ENCODE results near the gene PRDM16. TPM values are rescaled to one million over a fixed set of nuclear protein-coding genes. Genes with fewer than 3 reads are reported as not detected.

The PRDM16 gene
- polyA plus RNA-seq, 1 donor (not counting 4 experiments of a cell fraction or from before 2014, with no cell fraction given) = 0.05 TPM

GRCh38 chr1:3334366-3334765 lies 265.4 kb downstream of the PRDM16 start:
- Histone ChIP-seq H3K9me1 (ENCODE audit: control insufficient read depth, extremely low read depth, insufficient read depth, low read length) (no peaks in the 10 kb centered on the region), H3K36me3 (ENCODE audit: control insufficient read depth in 2 of 2, extremely low read depth in 1 of 2, insufficient read depth in 2 of 2, low read length in 2 of 2) (no peaks in the 10 kb centered on the region), H3K4me3 (ENCODE audit: control insufficient read depth in 2 of 3, extremely low read depth in 1 of 3, insufficient read depth in 2 of 3, low read depth in 1 of 3, low read length in 3 of 3) (no peak overlapping the region), H3K4me1 (ENCODE audit: control insufficient read depth, extremely low read depth, insufficient read depth, low read length) (no peaks in the 10 kb centered on the region), H4K20me1 (ENCODE audit: control insufficient read depth, extremely low read depth, insufficient read depth, low read length) (no peaks in the 10 kb centered on the region), H3K27me3 (ENCODE audit: control insufficient read depth, extremely low read depth, insufficient read depth, low read length) (no peaks in the 10 kb centered on the region), H3K9ac (ENCODE audit: control insufficient read depth, extremely low read depth, insufficient read depth, low read length) (no peak overlapping the region), H3K9me3 (ENCODE audit: control insufficient read depth, low read depth, low read length) (peaks cover 21% of the 10 kb centered on the region), H2AFZ (ENCODE audit: control insufficient read depth, low read length) (no peak overlapping the region), H3K79me2 (ENCODE audit: control insufficient read depth, insufficient read depth, low read length) (no peaks in the 10 kb centered on the region), H3K4me2 (ENCODE audit: control insufficient read depth, extremely low read depth, insufficient read depth, low read depth, low read length) (no peak overlapping the region), H3K27ac (ENCODE audit: control insufficient read depth, insufficient read depth, low read length) (no peak overlapping the region)
- DNase-seq (ENCODE audit: low read depth, low spot score) (no peak), FAIRE-seq (no peak)
- no peak for TF ChIP-seq EZH2 (IDR thresholded peaks at IDR 0.05; ENCODE audit: low read length)
- no peak for TF ChIP-seq CTCF (optimal IDR thresholded peaks at IDR 0.05 in 1 of 3, IDR thresholded peaks at IDR 0.05 in 1 of 3, conservative IDR thresholded peaks at IDR 0.05 in 1 of 3; ENCODE audit: extremely low read depth in 1 of 3, insufficient read depth in 2 of 3, low read length in 3 of 3)
- dilution Hi-C loops (cut with MboI; ENCODE audit: extremely low pct_ligation_motif_present, low sequenced_read_pairs) = no loop called here

- no peaks in the 10 kb centered on the region for H3K9me1 ChIP-seq (ENCODE audit: control insufficient read depth, extremely low read depth, insufficient read depth, low read length)
- dilution Hi-C loops (cut with MboI; ENCODE audit: extremely low pct_ligation_motif_present, low sequenced_read_pairs) = no loop called here
- FAIRE-seq = no peak
- DNase-seq (ENCODE audit: low read depth, low spot score) = no peak
- no peaks in the 10 kb centered on the region for H3K4me1 ChIP-seq (ENCODE audit: control insufficient read depth, extremely low read depth, insufficient read depth, low read length)
- H3K79me2 ChIP-seq (ENCODE audit: control insufficient read depth, insufficient read depth, low read length) = no peaks in the 10 kb centered on the region
- no peaks in the 10 kb centered on the region for H4K20me1 ChIP-seq (ENCODE audit: control insufficient read depth, extremely low read depth, insufficient read depth, low read length)
- no peaks in the 10 kb centered on the region for H3K36me3 ChIP-seq (ENCODE audit: control insufficient read depth in 2 of 2, extremely low read depth in 1 of 2, insufficient read depth in 2 of 2, low read length in 2 of 2)
- TF ChIP-seq CTCF (optimal IDR thresholded peaks at IDR 0.05 in 1 of 3, IDR thresholded peaks at IDR 0.05 in 1 of 3, conservative IDR thresholded peaks at IDR 0.05 in 1 of 3; ENCODE audit: extremely low read depth in 1 of 3, insufficient read depth in 2 of 3, low read length in 3 of 3) = no peak
- no peak for TF ChIP-seq EZH2 (IDR thresholded peaks at IDR 0.05; ENCODE audit: low read length)
- no peaks in the 10 kb centered on the region for H3K27me3 ChIP-seq (ENCODE audit: control insufficient read depth, extremely low read depth, insufficient read depth, low read length)
- no peak overlapping the region for H3K4me3 ChIP-seq (ENCODE audit: control insufficient read depth in 2 of 3, extremely low read depth in 1 of 3, insufficient read depth in 2 of 3, low read depth in 1 of 3, low read length in 3 of 3)
- no peak overlapping the region for H3K27ac ChIP-seq (ENCODE audit: control insufficient read depth, insufficient read depth, low read length)
- peaks cover 23% of the 10 kb centered on the region for H3K9me3 ChIP-seq (ENCODE audit: control insufficient read depth, low read depth, low read length)
- no peak overlapping the region for H3K9ac ChIP-seq (ENCODE audit: control insufficient read depth, extremely low read depth, insufficient read depth, low read length)
- no peak overlapping the region for H3K4me2 ChIP-seq (ENCODE audit: control insufficient read depth, extremely low read depth, insufficient read depth, low read depth, low read length)
- H2AFZ ChIP-seq (ENCODE audit: control insufficient read depth, low read length) = no peak overlapping the region
Measured at GRCh38 chr1:3335754-3336640, 267.0 kb downstream of the PRDM16 start.
